B cell (primary cell): ENCODE measurements around the gene DUSP15. TPM values are rescaled to one million over a fixed set of nuclear protein-coding genes. Genes with fewer than 3 reads are reported as not detected.

ENCODE experiments used
- ATAC-seq: fragments of 200-7000 bp; cut with Tn5 transposase; one replicate; pipeline ENCODE4 v1.10.0; 2021; ENCODE audit warnings: low read depth, mild to moderate bottlenecking, moderate number of reproducible peaks, moderate library complexity
- CTCF ChIA-PET: fragments of 350-600 bp; sonication (Branson Sonifier 250); formaldehyde crosslinking; loops from one replicate; lab custom pipeline; 2021; ENCODE audit warnings: antibody characterized with exemption, inconsistent platforms; lab: Charles Lee
- POLR2A ChIA-PET: fragments of 350-600 bp; sonication (Branson Sonifier 250); formaldehyde crosslinking; loops from one replicate; lab custom pipeline; 2021; ENCODE audit warnings: antibody characterized with exemption; lab: Charles Lee
- DNase-seq: peaks from one replicate; pipeline ENCODE4 v3.0.0; 2013
- H2AFZ ChIP-seq: 2 replicates; pipeline ENCODE4 v1.6.1; 2012; ENCODE audit warnings: mild to moderate bottlenecking, low read depth, low read length; ENCODE audit not compliant: insufficient read depth, poor library complexity, severe bottlenecking
- H3K27ac ChIP-seq, 2 donors: 1 replicate in 1 of 2; 2 replicates in 1 of 2; pipeline ENCODE4 v1.5.1; 2012 to 2013; ENCODE audit warnings: low read length in 2 of 2, mild to moderate bottlenecking in 2 of 2, moderate library complexity in 1 of 2
- H3K27me3 ChIP-seq, 4 experiments: fragments of 200-600 bp in 1 of 4; sonication (generic) in 1 of 4; replicated peaks in 1 of 4; 1 replicate in 2 of 4; 2 replicates in 2 of 4; pipeline versions ENCODE4 v1.6.1 to v1.7.0; 2013 to 2016; ENCODE audit warnings: low read length in 3 of 4, mild to moderate bottlenecking in 2 of 4, mixed read lengths in 1 of 4, moderate library complexity in 1 of 4; ENCODE audit not compliant: insufficient read depth in 4 of 4, control insufficient read depth in 3 of 4; ENCODE audit errors: control extremely low read depth in 1 of 4
- H3K36me3 ChIP-seq, 2 experiments: replicated peaks in 1 of 2; 1 replicate in 1 of 2; 2 replicates in 1 of 2; pipeline versions ENCODE4 v1.6.1 to v1.7.1; 2013; ENCODE audit warnings: low read length in 1 of 2; ENCODE audit not compliant: insufficient read depth in 2 of 2, control insufficient read depth in 1 of 2; ENCODE audit errors: control extremely low read depth in 1 of 2, extremely low read depth in 1 of 2
- H3K4me1 ChIP-seq, 2 donors: fragments of 200-600 bp in 1 of 2; sonication (generic) in 1 of 2; 1 replicate in 1 of 2; 2 replicates in 1 of 2; pipeline versions ENCODE4 v1.5.1 to v1.6.1; 2013 to 2017; ENCODE audit warnings: low read length in 2 of 2; ENCODE audit not compliant: control insufficient read depth in 2 of 2, insufficient read depth in 2 of 2
- H3K4me2 ChIP-seq: replicated peaks from 2 replicates; pipeline ENCODE3; 2012; ENCODE audit warnings: mild to moderate bottlenecking, low read depth, low read length; ENCODE audit not compliant: poor library complexity, severe bottlenecking
- H3K4me3 ChIP-seq, 5 experiments: fragments of 200-600 bp in 1 of 5; sonication (generic) in 1 of 5; 1 replicate in 3 of 5; 2 replicates in 2 of 5; pipeline versions ENCODE4 v1.5.1 to v1.7.0; 2011 to 2016; ENCODE audit warnings: low read length in 4 of 5, mild to moderate bottlenecking in 4 of 5, low read depth in 2 of 5, control low read depth in 1 of 5, moderate library complexity in 1 of 5; ENCODE audit not compliant: insufficient read depth in 1 of 5; ENCODE audit errors: control extremely low read depth in 1 of 5, extremely low read depth in 1 of 5
- H3K79me2 ChIP-seq: fragments of 200-600 bp; sonication (generic); one replicate; pipeline ENCODE4 v1.6.0; 2016; ENCODE audit warnings: low read length; ENCODE audit not compliant: control insufficient read depth, insufficient read depth
- H3K9ac ChIP-seq: fragments of 200-600 bp; sonication (generic); 2 replicates; pipeline ENCODE4 v1.6.1; 2017; ENCODE audit warnings: mild to moderate bottlenecking, low read length, moderate library complexity
- H3K9me3 ChIP-seq, 3 donors: one replicate each; pipeline versions ENCODE4 v1.6.1 to v1.7.1; 2013; ENCODE audit warnings: low read length in 2 of 3; ENCODE audit not compliant: control insufficient read depth in 2 of 3, insufficient read depth in 1 of 3; ENCODE audit errors: control extremely low read depth in 1 of 3
- H4K20me1 ChIP-seq: 2 replicates; pipeline ENCODE4 v1.6.0; 2012; ENCODE audit warnings: mild to moderate bottlenecking, low read length; ENCODE audit not compliant: insufficient read depth, control insufficient read depth, poor library complexity, severe bottlenecking
- H3K27ac Mint-ChIP-seq: one replicate; pipeline ENCODE4 v1.8.0; 2021; ENCODE audit warnings: mixed read lengths
- H3K27me3 Mint-ChIP-seq: one replicate; pipeline ENCODE4 v1.8.0; 2021; ENCODE audit warnings: mixed read lengths
- H3K4me1 Mint-ChIP-seq: one replicate; pipeline ENCODE4 v1.8.0; 2021; ENCODE audit warnings: mixed read lengths
- H3K4me3 Mint-ChIP-seq: one replicate; pipeline ENCODE4 v1.8.0; 2021; ENCODE audit warnings: mixed read lengths
- H3K9me3 Mint-ChIP-seq: one replicate; pipeline ENCODE4 v1.8.0; 2022; ENCODE audit warnings: mixed read lengths; ENCODE audit not compliant: insufficient read depth
- EZH2 ChIP-seq: IDR thresholded peaks from 2 replicates; pipeline ENCODE4 v1.6.1; 2012; ENCODE audit warnings: borderline replicate concordance, low read depth, mild to moderate bottlenecking, moderate library complexity, low read length; ENCODE audit not compliant: insufficient read depth, poor library complexity, severe bottlenecking
- WGBS: methylation state at CpG from one replicate; pipeline ENCODE4 v1.1.5; 2013; ENCODE audit warnings: missing lambda C conversion rate; ENCODE audit not compliant: insufficient coverage; 5-methylcytosine and 5-hydroxymethylcytosine counted together
- intact Hi-C: fragments of 100-400 bp; cut with micrococcal nuclease; formaldehyde crosslinking; loops from one replicate; pipeline ENCODE4 v1.10.0; 2022
- polyA plus RNA-seq: library from polyadenylated mRNA; depleted of rRNA; stranded (reverse); fragments of >200 nt; gene quantifications from 2 replicates; pipeline ENCODE4 v1.2.3, GENCODE V29; 2012
- total RNA-seq, 2 donors: library from RNA; stranded (reverse); fragments of 120-200 nt in 1 of 2; gene quantifications; 1 replicate in 1 of 2; 2 replicates in 1 of 2; pipeline versions ENCODE4 v1.2.3 to v1.2.4, GENCODE V29; 2013 to 2022
- TF ChIP-seq, protein P1 (sequence below): fragments of 200-600 bp; IDR thresholded peaks from one replicate; pipeline ENCODE4 v1.8.0; 2022; ENCODE audit warnings: antibody characterized with exemption, mild to moderate bottlenecking

DUSP15 gene
- total and polyA plus RNA-seq, 2 donors (not counting 1 experiment from before 2014, with no cell fraction given): 0.78 to 3.3 TPM

DNA sequence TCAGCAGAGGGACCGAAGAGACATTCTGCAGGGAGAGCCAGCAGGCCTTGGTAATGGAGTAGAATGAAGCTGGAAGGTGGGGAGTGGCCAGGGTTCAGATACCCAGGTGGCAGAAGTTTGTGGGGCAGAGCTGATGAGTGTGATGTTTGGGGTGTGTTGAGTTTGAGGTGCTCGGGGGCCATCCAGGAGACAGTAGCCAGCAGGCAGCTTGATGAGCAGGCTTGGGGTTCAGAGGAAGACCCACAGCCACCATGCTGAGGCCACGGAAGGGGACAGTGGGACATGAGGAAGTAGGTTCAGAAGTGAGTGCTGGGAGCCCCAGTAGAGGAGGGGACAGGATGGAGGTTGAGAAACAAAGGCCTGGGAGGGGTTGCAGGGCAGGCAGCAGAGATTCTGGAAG lies 13.8 kb downstream of the DUSP15 start:
- intact Hi-C loops: no loop called here
- CTCF ChIA-PET: interaction anchor here (1.1 to 8.7 kb wide), 6 partner anchors 8 to 235 kb away, joined by 3 to 187 read pairs (median 14); partner anchors contain the start of genes FOXS1 and PDRG1
- DNase-seq (no peak), ATAC-seq (no peak)
- WGBS: 76% methylated on average over 3 of the region's 3 CpGs
- H3K27ac Mint-ChIP-seq: no peak overlapping the region
- POLR2A ChIA-PET: no interaction called here
- peaks cover 6% of the 10 kb centered on the region for H3K27me3 Mint-ChIP-seq
- Histone ChIP-seq H3K79me2 (no peaks in the 10 kb centered on the region), H3K36me3 (no peaks in the 10 kb centered on the region), H3K27ac (no peak overlapping the region), H3K27me3 (peaks cover 0 to 31% (median 10%) of the 10 kb centered on the region in 4 experiments), H3K4me1 (peaks cover 19 to 23% of the 10 kb centered on the region in 2 donors), H2AFZ (no peak overlapping the region), H3K4me3 (no peak overlapping the region), H3K4me2 (no peak overlapping the region), H3K9ac (no peak overlapping the region), H3K9me3 (peaks cover 0 to 5% (median 0%) of the 10 kb centered on the region in 3 donors), H4K20me1 (peaks cover 6% of the 10 kb centered on the region)
- no peak for TF ChIP-seq EZH2
- TF ChIP-seq, protein P1, sequence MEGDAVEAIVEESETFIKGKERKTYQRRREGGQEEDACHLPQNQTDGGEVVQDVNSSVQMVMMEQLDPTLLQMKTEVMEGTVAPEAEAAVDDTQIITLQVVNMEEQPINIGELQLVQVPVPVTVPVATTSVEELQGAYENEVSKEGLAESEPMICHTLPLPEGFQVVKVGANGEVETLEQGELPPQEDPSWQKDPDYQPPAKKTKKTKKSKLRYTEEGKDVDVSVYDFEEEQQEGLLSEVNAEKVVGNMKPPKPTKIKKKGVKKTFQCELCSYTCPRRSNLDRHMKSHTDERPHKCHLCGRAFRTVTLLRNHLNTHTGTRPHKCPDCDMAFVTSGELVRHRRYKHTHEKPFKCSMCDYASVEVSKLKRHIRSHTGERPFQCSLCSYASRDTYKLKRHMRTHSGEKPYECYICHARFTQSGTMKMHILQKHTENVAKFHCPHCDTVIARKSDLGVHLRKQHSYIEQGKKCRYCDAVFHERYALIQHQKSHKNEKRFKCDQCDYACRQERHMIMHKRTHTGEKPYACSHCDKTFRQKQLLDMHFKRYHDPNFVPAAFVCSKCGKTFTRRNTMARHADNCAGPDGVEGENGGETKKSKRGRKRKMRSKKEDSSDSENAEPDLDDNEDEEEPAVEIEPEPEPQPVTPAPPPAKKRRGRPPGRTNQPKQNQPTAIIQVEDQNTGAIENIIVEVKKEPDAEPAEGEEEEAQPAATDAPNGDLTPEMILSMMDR: no peak
- no peaks in the 10 kb centered on the region for H3K9me3 Mint-ChIP-seq
- peaks cover 20% of the 10 kb centered on the region for H3K4me1 Mint-ChIP-seq
- H3K4me3 Mint-ChIP-seq: no peak overlapping the region

DNA sequence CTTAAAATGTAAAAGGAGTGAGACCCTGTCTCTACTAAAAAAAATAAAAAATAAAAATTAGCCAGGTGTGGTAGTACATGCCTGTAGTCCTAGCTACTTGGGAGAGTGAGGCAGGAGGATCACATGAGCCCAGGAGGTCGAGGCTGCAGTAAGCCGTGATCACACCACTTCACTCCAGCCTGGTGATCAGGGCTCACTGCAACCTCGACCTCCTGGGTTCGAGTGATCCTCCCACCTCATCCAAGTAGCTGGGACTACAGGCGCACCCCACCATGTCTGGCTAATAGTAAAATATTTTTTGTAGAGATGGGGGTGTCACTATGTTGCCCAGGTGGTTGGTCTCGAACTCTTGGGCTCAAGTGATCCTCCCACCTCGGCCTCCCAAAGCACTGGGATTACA lies 16.8 kb downstream of the DUSP15 start:
- no peak for DNase-seq
- Histone ChIP-seq H3K27ac (no peak overlapping the region), H3K4me3 (no peak overlapping the region), H3K9ac (no peak overlapping the region), H3K27me3 (peaks cover 0 to 24% (median 2%) of the 10 kb centered on the region in 4 experiments), H2AFZ (no peak overlapping the region), H3K79me2 (no peaks in the 10 kb centered on the region), H3K9me3 (no peaks in the 10 kb centered on the region), H3K4me2 (no peak overlapping the region), H3K4me1 (peaks cover 5 to 6% of the 10 kb centered on the region in 2 donors), H4K20me1 (no peaks in the 10 kb centered on the region), H3K36me3 (no peaks in the 10 kb centered on the region)
- Mint-ChIP-seq H3K4me3 (no peak overlapping the region), H3K27ac (no peak overlapping the region), H3K4me1 (peaks cover 7% of the 10 kb centered on the region), H3K9me3 (no peaks in the 10 kb centered on the region), H3K27me3 (peaks cover 23% of the 10 kb centered on the region)
- CTCF ChIA-PET: interaction anchor here (1.1 to 8.7 kb wide), 23 partner anchors 12 to 243 kb away, joined by 3 to 187 read pairs (median 6); partner anchors contain the start of gene PDRG1
- TF ChIP-seq, protein P1: no peak
- no peak for TF ChIP-seq EZH2
- 87% methylated on average over 2 of the region's 7 CpGs for WGBS
- no peak for ATAC-seq
- intact Hi-C loops: loop anchor here (2.0 to 5.0 kb wide), 2 partner anchors 25 to 164 kb away; no protein-coding TSS in a partner anchor
- POLR2A ChIA-PET: interaction anchor here (1.3 kb wide), 1 partner anchor 98 kb away, joined by 5 read pairs; the partner anchor contains the start of gene PDRG1
